AG09309 (cell line): ENCODE data around the gene RAPGEF4.
"Not testable (repeated sequence)": the region's sequence is repeated elsewhere in the genome, so short reads cannot be mapped to it uniquely, and the experiment has no call there.

Experiments used
- DNase-seq: peaks from one replicate; pipeline ENCODE4 v3.0.0-alpha.2; 2010; ENCODE audit warnings: low read depth
- H3K4me3 ChIP-seq: 2 replicates; pipeline ENCODE4 v1.5.1; 2011; ENCODE audit warnings: mild to moderate bottlenecking, low read depth, low read length, moderate library complexity; ENCODE audit not compliant: control insufficient read depth
- CTCF ChIP-seq: IDR thresholded peaks from 2 replicates; pipeline ENCODE4 v1.5.1; 2011; ENCODE audit warnings: mild to moderate bottlenecking, low read depth, low read length, inconsistent platforms; ENCODE audit not compliant: insufficient read depth, control insufficient read depth; ENCODE audit errors: missing control alignments

Gene RAPGEF4

GRCh38 chr2:173033084-173033483 is 297.4 kb downstream of the RAPGEF4 start:
- no peak for TF ChIP-seq CTCF

GRCh38 chr2:173034143-173034542 is 298.5 kb downstream of the RAPGEF4 start:
- H3K4me3 ChIP-seq, result no peak overlapping the region
- TF ChIP-seq CTCF, result no peak
- no peak for DNase-seq

More at GRCh38 chr2:173033084-173033483, 297.4 kb downstream of the RAPGEF4 start:
- H3K4me3 ChIP-seq, result no peak overlapping the region
- peak; percentile 55 for DNase-seq

GRCh38 chr2:173037245-173038120 is 301.8 kb downstream of the RAPGEF4 start:
- H3K4me3 ChIP-seq, result no peak overlapping the region
- no peak for DNase-seq
- no peak for TF ChIP-seq CTCF

- not testable (repeated sequence) for DNase-seq, H3K4me3 ChIP-seq
Measured at GRCh38 chr2:173038257-173038656, 302.6 kb downstream of the RAPGEF4 start.

- no peak for TF ChIP-seq CTCF
- no peak overlapping the region for H3K4me3 ChIP-seq
- no peak for DNase-seq
Measured at GRCh38 chr2:173040729-173041128, 305.1 kb downstream of the RAPGEF4 start.

GRCh38 chr2:173043476-173043875 is 307.8 kb downstream of the RAPGEF4 start:
- H3K4me3 ChIP-seq, result no peak overlapping the region
- no peak for TF ChIP-seq CTCF
- DNase-seq, result no peak

GRCh38 chr2:173043897-173044519 is 308.4 kb downstream of the RAPGEF4 start:
- no peak for TF ChIP-seq CTCF
- H3K4me3 ChIP-seq, result no peak overlapping the region
- no peak for DNase-seq
